HG03039 (cell line): Measurements from ENCODE around the gene MED25.
A peak's percentile ranks its signal among the peaks of the same experiment; 100 is the strongest.

ENCODE experiments used
- ATAC-seq: cut with Tn5 transposase; IDR thresholded peaks from one replicate; pipeline ENCODE4 v1.9.1; 2021; ENCODE audit warnings: mild to moderate bottlenecking, moderate library complexity; ENCODE audit not compliant: unreplicated experiment

Gene MED25

GRCh38 chr19:49840736-49841249 is 22.7 kb downstream of the MED25 start:
- no peak for ATAC-seq

DNA sequence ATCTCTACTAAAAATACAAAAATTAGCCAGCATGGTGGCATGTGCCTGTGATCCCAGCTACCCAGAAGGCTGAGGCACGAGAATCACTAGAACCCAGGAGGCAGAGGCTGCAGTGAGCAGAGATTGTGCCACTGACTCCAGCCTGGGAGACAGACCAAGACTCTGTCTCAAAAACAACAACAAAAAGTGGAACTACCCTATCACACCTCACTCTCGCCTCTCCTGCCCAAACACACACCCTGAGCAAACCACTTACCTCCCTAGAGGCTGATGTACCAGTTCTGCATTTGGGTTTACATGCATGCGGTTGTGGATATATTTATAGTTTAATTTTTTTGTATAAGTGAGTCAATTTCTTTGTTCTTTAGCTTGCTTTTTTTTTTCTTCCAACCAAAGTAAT is 25.2 kb downstream of the MED25 start:
- ATAC-seq: no peak

DNA sequence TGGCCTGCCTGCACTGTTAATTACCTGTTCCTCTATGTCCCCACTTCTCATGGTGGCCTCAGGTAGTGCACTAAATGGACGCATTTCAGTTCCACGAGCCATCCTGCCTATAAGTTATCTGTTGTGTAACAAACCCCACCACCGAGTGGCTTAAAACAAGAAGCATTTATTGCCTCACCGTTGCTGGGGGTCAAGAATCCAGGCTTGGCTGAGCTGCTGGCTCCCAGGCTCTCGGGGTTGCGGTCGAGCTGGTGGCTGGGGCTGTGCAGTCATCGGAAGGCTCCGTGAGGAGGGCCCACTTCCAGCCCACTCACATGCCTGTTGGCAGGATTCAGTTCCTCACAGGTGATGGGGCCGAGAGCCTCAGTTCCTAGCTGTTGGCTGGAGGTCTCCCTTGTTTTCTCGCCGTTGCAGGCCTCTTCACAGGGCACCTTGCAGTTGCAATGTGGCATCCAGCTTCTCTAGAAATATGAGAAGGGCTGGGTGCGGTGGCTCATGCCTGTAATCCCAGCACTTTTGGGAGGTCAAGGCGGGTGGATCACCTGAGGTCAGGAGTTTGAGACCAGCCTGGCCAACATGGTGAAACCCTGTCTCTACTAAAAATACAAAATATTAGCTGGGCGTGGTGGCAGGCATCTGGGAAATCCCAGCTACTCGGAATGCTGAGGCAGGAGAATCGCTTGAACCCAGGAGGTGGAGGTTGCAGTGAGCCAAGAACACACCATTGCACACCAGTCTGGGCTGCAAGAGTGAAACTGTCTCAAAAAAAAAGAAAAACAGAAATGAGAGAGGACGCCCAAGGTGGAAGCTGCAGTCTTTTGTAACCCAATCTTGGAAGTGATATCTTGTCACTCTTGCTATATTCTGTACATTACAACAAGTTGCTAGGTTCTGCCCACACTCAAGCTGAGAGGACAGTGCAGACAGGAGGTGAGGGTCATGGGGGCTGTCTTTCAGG is 26.3 kb downstream of the MED25 start:
- no peak for ATAC-seq

DNA sequence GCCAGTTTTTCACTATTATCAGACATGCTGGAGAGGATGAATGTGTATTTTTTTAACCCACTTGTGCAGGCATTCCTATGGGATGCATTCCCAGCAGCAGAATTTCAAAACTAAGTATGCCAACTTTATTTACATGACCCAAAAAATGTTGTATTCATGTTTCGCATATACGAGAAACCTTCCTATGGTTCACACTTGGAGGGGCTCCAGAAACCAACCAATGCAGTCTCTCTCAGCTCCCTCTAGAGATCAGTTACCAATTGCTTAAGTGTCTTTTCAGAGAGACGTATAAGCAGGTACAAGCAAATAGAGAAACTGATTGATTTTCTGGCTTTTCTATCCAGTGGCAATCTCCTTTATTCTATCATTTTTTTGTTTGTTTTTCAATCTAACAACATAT is 27.3 kb downstream of the MED25 start:
- ATAC-seq: no peak

DNA sequence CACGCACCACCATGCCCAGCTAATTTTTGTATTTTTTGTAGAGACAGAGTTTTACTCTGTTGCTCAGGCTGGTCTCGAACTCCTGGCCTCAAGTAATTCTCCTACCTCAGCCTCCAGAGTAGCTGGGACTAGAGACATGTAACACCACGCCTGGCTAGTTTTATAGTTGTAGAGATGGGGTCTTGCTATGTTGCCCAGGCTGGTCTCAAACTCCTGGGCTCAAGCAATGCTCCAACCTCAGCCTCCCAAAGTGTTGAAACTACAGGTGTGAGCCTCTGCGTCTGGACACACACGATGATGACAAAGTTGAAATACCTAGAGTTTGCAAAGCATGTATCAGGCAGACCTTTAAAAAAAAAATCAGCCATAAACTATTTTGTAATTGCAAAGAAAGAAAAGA is 28.3 kb downstream of the MED25 start:
- no peak for ATAC-seq

DNA sequence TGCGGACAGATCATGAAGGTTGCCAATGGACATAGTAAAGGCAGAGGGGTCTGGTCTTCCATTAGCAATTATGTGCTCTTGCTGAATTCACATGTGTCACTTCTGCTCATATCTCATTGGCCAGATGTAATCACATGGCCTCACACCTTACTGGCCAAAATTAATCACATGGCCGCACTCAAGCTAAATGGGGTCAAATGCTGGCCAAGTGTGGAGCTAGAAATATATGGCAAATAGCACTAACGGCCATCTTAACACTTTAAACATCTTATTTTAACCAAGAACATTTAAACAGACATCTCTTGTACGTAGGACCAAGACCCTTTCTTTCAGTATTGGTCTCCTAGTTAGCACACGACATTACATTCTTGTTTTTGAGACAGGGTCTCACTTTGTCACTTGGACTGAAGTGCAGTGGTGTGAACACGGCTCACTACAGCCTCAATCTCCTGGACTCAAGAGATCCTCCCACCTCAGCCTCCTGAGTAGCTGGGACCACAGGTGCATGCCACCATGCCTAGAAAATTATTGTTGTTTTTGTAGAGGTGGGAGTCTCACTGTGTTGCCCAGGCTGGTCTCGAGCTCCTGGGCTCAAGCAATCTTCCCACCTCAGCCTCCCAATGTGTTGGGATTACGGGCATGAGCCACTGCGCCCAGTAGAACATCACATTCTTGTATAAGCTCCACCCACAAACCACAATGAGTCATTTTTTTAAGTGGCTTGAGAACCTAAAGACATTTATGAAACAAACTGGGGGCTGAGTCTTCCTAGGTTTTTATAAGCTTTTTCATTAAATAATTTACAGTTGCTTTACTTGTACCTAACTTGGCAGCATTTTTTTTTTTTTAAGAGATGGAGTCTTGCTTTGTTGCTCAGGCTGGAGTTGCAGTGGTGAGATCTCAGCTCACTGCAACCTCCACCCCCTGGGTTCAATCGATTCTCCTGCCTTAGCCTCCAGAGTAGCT is 29.9 kb downstream of the MED25 start:
- no peak for ATAC-seq

- ATAC-seq: no peak
Measured at GRCh38 chr19:49848938-49849337, 30.8 kb downstream of the MED25 start.

DNA sequence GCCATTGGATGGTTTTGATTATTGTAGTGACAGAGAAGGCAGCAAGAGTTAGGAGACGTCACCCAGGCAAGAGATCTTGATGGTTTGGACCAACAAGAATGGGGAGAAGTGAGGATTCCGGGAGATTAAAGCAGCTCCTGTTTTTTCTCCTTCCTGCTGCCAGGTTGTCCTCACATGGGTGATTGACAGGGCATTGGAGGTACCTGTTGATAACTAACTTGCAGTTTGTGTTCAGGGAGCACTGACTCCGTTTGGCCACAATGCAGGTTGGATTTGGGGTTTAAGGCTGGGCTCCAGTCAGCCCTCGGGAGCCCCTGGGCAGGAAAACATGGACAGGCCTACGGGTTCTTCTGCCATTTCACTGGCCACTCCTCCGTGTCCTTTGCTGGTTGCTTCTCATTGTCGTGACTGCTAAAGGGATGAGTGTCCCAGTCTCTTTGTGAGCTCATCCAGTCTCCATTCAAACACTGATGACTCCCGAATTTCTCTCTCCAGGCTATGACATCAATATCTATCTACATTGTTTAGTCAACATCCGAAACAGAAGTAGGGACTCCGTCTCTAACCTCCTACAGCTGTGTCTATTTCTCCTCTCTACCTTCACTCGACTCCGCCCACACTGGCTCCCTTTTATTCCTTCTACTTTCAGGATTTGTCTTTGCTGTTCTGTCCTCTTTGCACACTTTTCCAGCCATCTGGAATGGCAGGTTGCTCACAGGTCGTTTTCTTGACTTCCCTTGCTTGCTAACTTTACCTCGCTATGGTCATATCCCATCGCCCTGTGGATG is 31.5 kb downstream of the MED25 start:
- no peak for ATAC-seq

DNA sequence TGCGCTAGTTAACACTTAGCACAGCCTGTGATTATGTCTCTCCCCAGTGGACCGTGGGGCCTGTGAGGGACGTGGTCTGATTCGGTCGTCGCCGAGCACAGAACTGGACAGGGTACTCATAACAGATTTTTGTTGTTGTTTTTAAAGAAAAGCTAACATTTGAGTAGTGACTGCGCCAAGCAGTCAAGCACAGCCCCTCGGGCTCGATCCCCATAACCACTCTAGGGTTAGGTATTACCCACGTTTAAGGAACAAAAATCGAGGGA is 32.1 kb downstream of the MED25 start:
- ATAC-seq: no peak

DNA sequence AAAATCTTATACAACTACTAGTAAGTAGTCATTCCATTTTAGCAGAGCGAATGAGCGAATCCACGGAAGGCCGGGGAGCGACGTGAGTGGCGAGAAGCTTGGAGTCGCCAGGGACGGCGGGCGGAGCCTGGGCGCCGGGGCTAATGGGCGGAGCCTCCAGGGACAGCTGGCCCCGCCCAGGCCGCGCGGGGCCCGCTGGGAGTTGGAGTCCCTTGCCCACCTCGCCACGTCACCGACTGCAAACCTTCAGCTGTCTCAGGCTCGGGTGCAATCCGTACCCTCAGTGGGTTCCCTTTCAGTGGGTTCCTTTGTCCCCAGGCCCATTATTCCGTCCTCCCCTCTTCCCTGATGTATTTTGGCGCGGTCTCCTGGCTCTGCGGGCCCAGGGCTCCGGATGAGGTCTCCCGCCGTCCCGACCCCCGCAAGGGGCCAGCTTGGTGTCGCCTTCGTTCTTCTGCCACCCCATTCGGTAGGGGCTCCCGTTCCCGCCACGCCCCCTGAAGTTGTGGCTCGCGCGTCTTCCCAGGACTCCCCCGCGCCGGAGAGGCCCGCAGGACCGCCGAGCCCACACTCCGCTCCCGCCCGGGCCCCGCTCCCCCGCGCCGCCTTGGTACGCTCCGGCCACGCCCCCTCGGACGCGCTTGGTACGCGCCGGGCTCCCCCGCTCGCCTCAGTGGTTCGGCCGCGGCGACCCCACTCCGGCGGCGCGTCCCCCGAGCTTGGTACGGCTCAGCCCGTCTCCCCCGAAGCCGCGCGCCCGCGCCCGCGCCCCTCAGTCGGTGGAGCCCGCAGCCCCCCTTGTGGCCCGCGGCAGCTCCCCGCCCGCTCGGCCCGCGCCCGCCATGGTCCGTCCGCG is 32.6 kb downstream of the MED25 start, which contains the start of gene PTOV1:
Gene PTOV1 (plus strand): TSS at position 673 of the 856 bp plus-strand sequence.
- ATAC-seq: peak; percentile 65

- ATAC-seq: peak; percentile 7
Measured at GRCh38 chr19:49851456-49852259, 33.6 kb downstream of the MED25 start.

DNA sequence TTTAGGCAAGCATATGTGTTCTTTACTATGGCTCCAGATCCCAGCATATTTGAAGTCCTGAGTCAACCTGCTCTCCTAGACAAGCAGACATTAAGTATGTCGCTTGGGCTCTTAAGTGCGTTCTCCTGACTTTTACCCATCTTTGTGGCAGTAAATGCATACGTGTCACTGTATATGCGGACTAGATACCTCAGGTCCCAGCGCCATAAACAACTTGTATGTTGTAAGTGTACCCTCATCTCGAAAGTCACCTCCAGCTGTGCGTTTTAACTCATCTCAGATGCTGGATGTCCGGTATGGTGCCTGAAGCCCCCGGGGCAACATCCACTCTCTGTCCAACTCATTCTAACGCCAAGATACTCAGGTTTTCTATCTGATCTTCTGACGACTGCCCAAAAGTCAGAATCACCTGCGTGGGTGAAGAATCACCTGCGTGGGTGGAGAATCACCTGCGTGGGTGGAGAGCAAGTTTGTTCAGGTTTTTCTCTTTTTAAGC is 34.6 kb downstream of the MED25 start:
- ATAC-seq: no peak

DNA sequence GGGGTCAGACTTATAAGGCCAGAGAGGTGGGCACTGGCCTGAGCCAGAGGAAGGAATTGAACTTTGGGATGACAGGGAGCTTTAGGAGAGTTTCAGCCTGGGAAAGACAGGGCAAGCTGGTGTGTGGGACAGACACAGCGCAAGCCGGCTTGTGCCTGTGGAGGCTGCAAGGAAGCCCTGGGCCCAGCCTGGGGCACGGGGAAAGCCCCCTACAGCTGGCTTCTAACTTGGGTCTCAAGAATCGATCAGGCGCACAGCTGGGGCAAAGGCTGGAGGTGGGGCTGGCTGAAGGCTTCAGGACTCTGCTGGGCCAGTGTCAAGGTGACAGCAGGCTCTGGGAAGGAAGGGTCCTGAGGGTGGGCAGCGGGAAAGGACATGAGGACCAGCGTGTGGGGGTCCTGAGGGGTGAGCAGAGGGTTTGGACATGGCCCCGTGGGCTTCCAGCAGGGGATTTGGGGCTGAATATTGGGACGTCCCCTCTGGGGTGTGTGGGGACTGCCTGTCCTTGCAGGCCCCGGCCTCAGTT is 35.8 kb downstream of the MED25 start:
- ATAC-seq: no peak

DNA sequence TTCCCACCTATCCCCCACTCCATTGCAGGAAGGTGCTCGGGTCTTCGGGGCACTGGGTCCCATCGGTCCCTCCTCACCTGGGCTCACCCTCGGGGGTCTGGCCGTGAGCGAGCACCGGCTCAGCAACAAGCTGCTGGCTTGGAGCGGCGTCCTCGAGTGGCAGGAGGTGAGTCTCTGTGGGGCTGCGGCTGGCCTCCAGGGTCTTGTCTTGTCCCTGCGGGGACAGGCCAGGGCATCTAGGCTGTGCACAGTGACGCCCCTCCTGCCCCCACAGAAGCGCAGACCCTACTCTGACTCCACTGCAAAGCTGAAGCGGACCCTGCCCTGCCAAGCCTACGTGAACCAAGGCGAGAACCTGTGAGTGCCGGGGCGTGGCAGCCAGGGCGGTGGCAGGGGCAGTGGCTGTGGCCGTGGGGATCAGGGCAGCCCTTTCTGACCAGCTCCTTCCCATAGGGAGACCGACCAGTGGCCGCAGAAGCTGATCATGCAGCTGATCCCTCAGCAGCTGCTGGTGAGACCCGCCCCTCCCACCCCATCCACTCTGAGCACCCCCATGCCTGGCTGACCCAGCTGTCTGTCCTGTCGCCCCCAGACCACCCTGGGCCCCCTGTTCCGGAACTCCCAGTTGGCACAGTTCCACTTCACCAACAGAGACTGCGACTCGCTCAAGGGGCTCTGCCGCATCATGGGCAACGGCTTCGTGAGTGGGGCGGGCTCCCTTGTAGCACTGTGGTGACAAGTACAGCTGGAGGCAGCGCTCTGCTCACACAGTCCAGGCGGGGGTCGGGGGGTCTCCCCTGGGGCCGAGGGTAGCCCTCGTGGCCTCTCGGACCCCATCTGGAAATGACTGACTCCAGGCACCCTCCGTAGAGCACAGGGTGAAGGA is 36.5 kb downstream of the MED25 start:
- ATAC-seq: no peak

DNA sequence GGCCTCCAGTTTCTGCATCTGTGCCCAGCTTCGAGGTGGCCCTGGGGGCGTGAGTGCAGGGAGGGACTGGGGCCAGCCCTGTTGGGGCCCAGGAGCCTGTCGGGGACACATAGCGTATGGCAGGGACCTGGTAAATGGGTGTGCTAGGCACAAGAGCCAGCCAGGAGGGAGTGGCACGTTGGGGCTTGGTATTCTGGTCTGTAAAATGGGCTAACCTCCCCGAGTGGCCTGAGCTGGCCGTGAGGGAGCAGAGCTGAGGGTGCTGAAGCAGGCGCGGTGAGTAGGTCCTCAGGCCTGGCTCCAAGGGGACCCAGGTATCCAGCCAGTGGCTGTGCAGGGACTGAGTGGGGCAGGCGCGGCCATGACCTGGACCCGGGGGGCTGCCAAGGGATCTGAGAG is 37.2 kb downstream of the MED25 start:
- ATAC-seq: no peak

DNA sequence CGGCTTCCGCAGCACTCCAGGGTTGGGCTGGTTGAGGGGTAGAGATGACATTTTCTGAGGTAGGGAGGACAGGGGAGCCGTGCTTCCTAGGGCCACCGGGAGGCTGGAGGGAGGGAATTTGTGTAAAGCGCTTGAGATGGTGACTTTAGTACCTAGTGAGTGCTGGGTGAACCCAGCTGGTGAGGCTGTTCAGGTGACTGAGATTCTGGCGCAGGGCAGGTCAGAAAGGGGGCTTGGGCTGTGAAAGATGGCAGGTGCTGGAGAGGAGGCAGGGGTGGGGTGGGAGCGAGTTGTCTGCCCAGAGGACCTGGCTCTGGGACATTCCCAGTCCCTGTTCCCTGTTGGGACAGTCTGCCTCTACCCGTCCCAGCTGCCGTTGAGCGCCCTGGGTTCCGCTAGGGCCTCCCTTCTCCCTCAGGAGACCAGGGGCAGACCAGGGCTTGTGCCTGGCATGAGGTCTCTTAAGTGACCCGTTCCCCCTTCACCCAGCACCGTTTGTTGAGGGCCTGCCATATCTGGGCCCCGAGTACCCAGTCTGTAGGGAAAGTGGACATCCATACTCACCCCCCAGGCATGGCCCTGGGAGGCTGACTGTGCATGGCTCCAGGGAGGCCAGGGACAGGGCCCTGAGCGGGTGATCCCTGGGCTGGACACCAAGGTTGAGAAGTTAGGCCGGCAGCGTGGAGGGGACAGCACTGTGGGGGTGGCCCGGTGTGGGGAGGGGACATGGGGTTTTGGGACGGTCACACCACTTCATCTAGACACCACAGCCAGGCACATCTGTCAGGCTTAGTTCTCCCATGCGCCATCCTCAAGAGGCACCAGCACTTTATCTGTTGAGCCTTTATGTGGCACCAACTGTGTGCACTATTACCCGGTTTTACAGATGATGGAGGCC is 37.8 kb downstream of the MED25 start:
- ATAC-seq: no peak
